H9 (cell line): ENCODE results near the gene RRBP1. TPM values are rescaled to one million over a fixed set of nuclear protein-coding genes. Genes with fewer than 3 reads are reported as not detected.

Source experiments
- DNase-seq: peaks from one replicate; pipeline ENCODE4 v3.0.0-alpha.2; 2017
- H2AFZ ChIP-seq: one replicate; pipeline ENCODE4 v1.6.1; 2013; ENCODE audit warnings: mild to moderate bottlenecking, low read length, control low read depth, moderate library complexity
- H2AK5ac ChIP-seq: 2 replicates; pipeline ENCODE4 v1.6.1; 2013; ENCODE audit warnings: low read length, control low read depth, mixed read lengths; ENCODE audit not compliant: insufficient read length
- H2BK120ac ChIP-seq: one replicate; pipeline ENCODE4 v1.6.1; 2013; ENCODE audit warnings: low read depth, mild to moderate bottlenecking, low read length, control low read depth, inconsistent platforms; ENCODE audit not compliant: poor library complexity, severe bottlenecking
- H2BK12ac ChIP-seq: 2 replicates; pipeline ENCODE4 v1.6.1; 2013; ENCODE audit warnings: low read length, control low read depth, mixed read lengths, low read depth; ENCODE audit not compliant: insufficient read length
- H2BK15ac ChIP-seq: 2 replicates; pipeline ENCODE4 v1.6.1; 2013; ENCODE audit warnings: low read depth, low read length, control low read depth
- H2BK20ac ChIP-seq: one replicate; pipeline ENCODE4 v1.6.1; 2013; ENCODE audit warnings: low read depth, mild to moderate bottlenecking, low read length, control low read depth, inconsistent platforms; ENCODE audit not compliant: poor library complexity, severe bottlenecking
- H2BK5ac ChIP-seq: 2 replicates; pipeline ENCODE4 v1.6.1; 2013; ENCODE audit warnings: low read length, control low read depth, mixed read lengths; ENCODE audit not compliant: insufficient read length
- H3K14ac ChIP-seq: 2 replicates; pipeline ENCODE4 v1.6.1; 2013; ENCODE audit warnings: low read length, control low read depth; ENCODE audit not compliant: insufficient read depth
- H3K18ac ChIP-seq: 2 replicates; pipeline ENCODE4 v1.6.1; 2013; ENCODE audit warnings: low read depth, mild to moderate bottlenecking, mixed read lengths, low read length, control low read depth; ENCODE audit not compliant: insufficient read length
- H3K23ac ChIP-seq: 2 replicates; pipeline ENCODE4 v1.6.1; 2013; ENCODE audit warnings: low read length, control low read depth, mixed read lengths, low read depth; ENCODE audit not compliant: insufficient read length
- H3K23me2 ChIP-seq: 2 replicates; pipeline ENCODE4 v1.6.1; 2013; ENCODE audit warnings: low read depth, mild to moderate bottlenecking, mixed read lengths, low read length, control low read depth; ENCODE audit not compliant: insufficient read length, poor library complexity, severe bottlenecking
- H3K27ac ChIP-seq: 2 replicates; pipeline ENCODE4 v1.5.1; 2013; ENCODE audit warnings: low read length, control low read depth, mixed read lengths, low read depth; ENCODE audit not compliant: insufficient read length
- H3K27me3 ChIP-seq: 2 replicates; pipeline ENCODE4 v1.6.1; 2013; ENCODE audit warnings: low read length, control low read depth, inconsistent platforms; ENCODE audit not compliant: insufficient read depth
- H3K4ac ChIP-seq: 2 replicates; pipeline ENCODE4 v1.6.1; 2013; ENCODE audit warnings: low read depth, mild to moderate bottlenecking, control low read depth, inconsistent platforms, low read length, moderate library complexity
- H3K4me1 ChIP-seq: 2 replicates; pipeline ENCODE4 v1.6.1; 2013; ENCODE audit warnings: low read length, control low read depth, inconsistent platforms; ENCODE audit not compliant: insufficient read depth
- H3K4me2 ChIP-seq: 2 replicates; pipeline ENCODE4 v1.6.1; 2013; ENCODE audit warnings: low read length, control low read depth, mixed read lengths; ENCODE audit not compliant: insufficient read length, insufficient read depth
- H3K56ac ChIP-seq: 2 replicates; pipeline ENCODE4 v1.6.1; 2013; ENCODE audit warnings: low read depth, mild to moderate bottlenecking, mixed read lengths, low read length, control low read depth; ENCODE audit not compliant: insufficient read length
- H3K79me1 ChIP-seq: 2 replicates; pipeline ENCODE4 v1.6.1; 2013; ENCODE audit warnings: low read depth, mild to moderate bottlenecking, moderate library complexity, low read length, control low read depth, inconsistent platforms; ENCODE audit not compliant: insufficient read depth, poor library complexity, severe bottlenecking
- H3K79me2 ChIP-seq: 2 replicates; pipeline ENCODE4 v1.6.1; 2013; ENCODE audit warnings: low read length, control low read depth, inconsistent platforms; ENCODE audit not compliant: insufficient read depth
- H3K9ac ChIP-seq: 2 replicates; pipeline ENCODE4 v1.6.1; 2013; ENCODE audit warnings: low read length, control low read depth, mixed read lengths; ENCODE audit not compliant: insufficient read length; ENCODE audit errors: extremely low read depth
- H3K9me3 ChIP-seq: one replicate; pipeline ENCODE4 v1.6.1; 2013; ENCODE audit warnings: low read depth, low read length, inconsistent platforms; ENCODE audit not compliant: control insufficient read depth
- H3T11ph ChIP-seq: one replicate; pipeline ENCODE4 v1.6.1; 2013; ENCODE audit warnings: mild to moderate bottlenecking, low read length, control low read depth, inconsistent platforms
- H4K20me1 ChIP-seq: one replicate; pipeline ENCODE4 v1.6.1; 2013; ENCODE audit not compliant: control insufficient read depth, insufficient read length, insufficient read depth
- H4K5ac ChIP-seq: 2 replicates; pipeline ENCODE4 v1.6.1; 2013; ENCODE audit warnings: low read depth, mild to moderate bottlenecking, mixed read lengths, low read length, control low read depth; ENCODE audit not compliant: insufficient read length
- H4K8ac ChIP-seq: replicated peaks from 2 replicates; pipeline ENCODE4 v1.6.1; 2013; ENCODE audit warnings: low read length, control low read depth, mixed read lengths, low read depth; ENCODE audit not compliant: insufficient read length
- H4K91ac ChIP-seq: 2 replicates; pipeline ENCODE4 v1.6.1; 2013; ENCODE audit warnings: low read depth, mild to moderate bottlenecking, moderate library complexity, mixed read lengths, low read length, control low read depth; ENCODE audit not compliant: insufficient read length
- H3K27ac Mint-ChIP-seq, 3 experiments: 2 replicates in 2 of 3; 3 replicates in 1 of 3; pipeline ENCODE4 v1.8.0; 2020 to 2021; ENCODE audit warnings: mixed read lengths in 3 of 3, mild to moderate bottlenecking in 1 of 3, moderate library complexity in 1 of 3
- H3K27me3 Mint-ChIP-seq: 2 replicates; pipeline ENCODE4 v1.8.0; 2021; ENCODE audit warnings: low read depth, mild to moderate bottlenecking, moderate library complexity, mixed read lengths
- H3K36me3 Mint-ChIP-seq, 3 experiments: 2 replicates in 2 of 3; 3 replicates in 1 of 3; pipeline ENCODE4 v1.8.0; 2020 to 2021; ENCODE audit warnings: low read depth in 3 of 3, mixed read lengths in 3 of 3; ENCODE audit not compliant: insufficient read depth in 1 of 3
- H3K4me1 Mint-ChIP-seq, 2 experiments: 2 replicates each; pipeline ENCODE4 v1.8.0; 2020; ENCODE audit warnings: mixed read lengths in 2 of 2
- H3K4me3 Mint-ChIP-seq, 2 experiments: 2 replicates in 1 of 2; 3 replicates in 1 of 2; pipeline ENCODE4 v1.8.0; 2020 to 2021; ENCODE audit warnings: mild to moderate bottlenecking in 2 of 2, mixed read lengths in 2 of 2, moderate library complexity in 1 of 2
- H3K9me3 Mint-ChIP-seq, 2 experiments: 2 replicates in 1 of 2; 3 replicates in 1 of 2; pipeline ENCODE4 v1.8.0; 2020; ENCODE audit warnings: mild to moderate bottlenecking in 2 of 2, mixed read lengths in 2 of 2, moderate library complexity in 1 of 2
- WGBS: extraction: QIAGEN DNeasy Blood & Tissue Kit; methylation state at CpG from one replicate; pipeline ENCODE4 v1.1.7; 2013; ENCODE audit warnings: missing lambda C conversion rate, low lambda C conversion rate, mixed read lengths; ENCODE audit not compliant: insufficient read length; ENCODE audit errors: extremely low coverage; 5-methylcytosine and 5-hydroxymethylcytosine counted together
- total RNA-seq: library from RNA; stranded (reverse); gene quantifications from 2 replicates; pipeline ENCODE4 v1.2.1, GENCODE V29; 2021
- TF ChIP-seq, protein P1 (sequence below): fragments of 200-600 bp; sonication (generic); conservative IDR thresholded peaks from 3 replicates; pipeline ENCODE4 v1.8.0; 2021; ENCODE audit warnings: antibody characterized with exemption, mild to moderate bottlenecking

RRBP1 gene
- total RNA-seq, 1 experiment from 2014 or later: 97.8 TPM

DNA sequence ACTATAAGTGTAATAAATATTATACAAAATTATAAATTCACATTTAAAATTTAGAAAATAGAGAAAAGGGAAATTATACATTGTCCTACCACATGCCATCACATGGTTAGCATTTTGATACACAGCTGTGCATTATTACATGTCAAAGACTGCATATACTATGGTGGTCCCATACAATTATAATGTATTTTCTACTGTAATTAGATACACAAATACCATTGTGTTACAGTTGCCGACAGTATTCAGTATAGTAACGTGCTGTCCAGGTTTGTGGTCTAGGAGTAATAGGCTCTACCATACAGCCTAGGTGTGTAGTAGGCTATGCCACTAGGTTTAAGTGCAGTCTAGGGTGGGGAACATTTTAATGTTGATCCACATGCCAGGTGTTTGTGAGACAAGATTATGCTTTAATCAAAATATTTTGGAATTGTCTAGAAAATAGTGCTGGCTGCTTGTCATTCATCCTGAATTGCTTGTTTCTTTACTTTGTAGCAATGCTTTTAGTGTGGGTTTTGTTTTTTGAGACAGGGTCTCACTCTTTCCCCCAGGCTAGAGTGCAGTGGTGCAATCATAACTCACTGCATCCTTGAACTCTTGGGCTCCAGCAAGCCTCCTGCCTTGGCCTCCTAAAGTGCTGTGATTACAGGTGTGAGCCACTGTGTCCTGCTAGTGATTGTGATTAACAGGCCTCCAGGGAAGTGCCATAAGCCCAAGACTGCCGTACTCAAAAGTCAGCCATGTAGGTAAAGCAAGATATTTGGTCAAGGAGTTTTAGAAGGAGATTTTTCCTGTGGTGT is 73.1 kb downstream of the RRBP1 start:
- Histone ChIP-seq H3K14ac (no peak overlapping the region), H3K4me2 (no peak overlapping the region), H4K91ac (no peak overlapping the region), H3K18ac (no peak overlapping the region), H2AFZ (no peak overlapping the region), H2BK5ac (no peak overlapping the region), H4K8ac (no peak overlapping the region), H2BK20ac (no peak overlapping the region), H2BK12ac (no peak overlapping the region), H3K27me3 (no peaks in the 10 kb centered on the region), H3K4ac (no peak overlapping the region), H3K9ac (no peak overlapping the region), H3K79me1 (no peaks in the 10 kb centered on the region), H3K4me1 (no peaks in the 10 kb centered on the region; the same call in 1 of the 2 replicates), H2BK120ac (no peak overlapping the region), H3T11ph (no peak overlapping the region), H2AK5ac (no peak overlapping the region), H2BK15ac (no peak overlapping the region), H3K23ac (no peak overlapping the region), H3K79me2 (no peaks in the 10 kb centered on the region), H3K9me3 (no peaks in the 10 kb centered on the region), H3K23me2 (no peaks in the 10 kb centered on the region), H4K5ac (no peak overlapping the region), H4K20me1 (no peaks in the 10 kb centered on the region), H3K56ac (no peak overlapping the region), H3K27ac (no peak overlapping the region)
- peaks cover 2 to 18% (median 8%) of the 10 kb centered on the region in 3 experiments; a peak in 6 of 7 replicates for H3K36me3 Mint-ChIP-seq
- TF ChIP-seq, protein P1, sequence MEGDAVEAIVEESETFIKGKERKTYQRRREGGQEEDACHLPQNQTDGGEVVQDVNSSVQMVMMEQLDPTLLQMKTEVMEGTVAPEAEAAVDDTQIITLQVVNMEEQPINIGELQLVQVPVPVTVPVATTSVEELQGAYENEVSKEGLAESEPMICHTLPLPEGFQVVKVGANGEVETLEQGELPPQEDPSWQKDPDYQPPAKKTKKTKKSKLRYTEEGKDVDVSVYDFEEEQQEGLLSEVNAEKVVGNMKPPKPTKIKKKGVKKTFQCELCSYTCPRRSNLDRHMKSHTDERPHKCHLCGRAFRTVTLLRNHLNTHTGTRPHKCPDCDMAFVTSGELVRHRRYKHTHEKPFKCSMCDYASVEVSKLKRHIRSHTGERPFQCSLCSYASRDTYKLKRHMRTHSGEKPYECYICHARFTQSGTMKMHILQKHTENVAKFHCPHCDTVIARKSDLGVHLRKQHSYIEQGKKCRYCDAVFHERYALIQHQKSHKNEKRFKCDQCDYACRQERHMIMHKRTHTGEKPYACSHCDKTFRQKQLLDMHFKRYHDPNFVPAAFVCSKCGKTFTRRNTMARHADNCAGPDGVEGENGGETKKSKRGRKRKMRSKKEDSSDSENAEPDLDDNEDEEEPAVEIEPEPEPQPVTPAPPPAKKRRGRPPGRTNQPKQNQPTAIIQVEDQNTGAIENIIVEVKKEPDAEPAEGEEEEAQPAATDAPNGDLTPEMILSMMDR: no peak
- no peaks in the 10 kb centered on the region for H3K9me3 Mint-ChIP-seq
- H3K27ac Mint-ChIP-seq: peak overlapping the region in 2 of 3 experiments; percentile 49; a peak in 3 of 7 replicates
- H3K27me3 Mint-ChIP-seq: no peaks in the 10 kb centered on the region; the same call in 1 of the 2 replicates
- WGBS: no CpG with 5 or more reads among the region's 3 CpGs
- H3K4me1 Mint-ChIP-seq: peaks cover 9% of the 10 kb centered on the region in 2 experiments
- no peak overlapping the region for H3K4me3 Mint-ChIP-seq
- no peak for DNase-seq
